GM20000 (cell line): ENCODE data around the gene ZNF318.
"Not testable (repeated sequence)": the region's sequence is repeated elsewhere in the genome, so short reads cannot be mapped to it uniquely, and the experiment has no call there.

Experiments used
- DNase-seq: peaks from one replicate; pipeline ENCODE4 v3.0.0; 2012; ENCODE audit warnings: low spot score
- TF ChIP-seq, protein P1 (sequence below): IDR thresholded peaks from 2 replicates; pipeline ENCODE4 v1.5.1; 2012; ENCODE audit warnings: mild to moderate bottlenecking, control low read depth; ENCODE audit errors: extremely low read depth, missing control alignments

Gene ZNF318

DNA sequence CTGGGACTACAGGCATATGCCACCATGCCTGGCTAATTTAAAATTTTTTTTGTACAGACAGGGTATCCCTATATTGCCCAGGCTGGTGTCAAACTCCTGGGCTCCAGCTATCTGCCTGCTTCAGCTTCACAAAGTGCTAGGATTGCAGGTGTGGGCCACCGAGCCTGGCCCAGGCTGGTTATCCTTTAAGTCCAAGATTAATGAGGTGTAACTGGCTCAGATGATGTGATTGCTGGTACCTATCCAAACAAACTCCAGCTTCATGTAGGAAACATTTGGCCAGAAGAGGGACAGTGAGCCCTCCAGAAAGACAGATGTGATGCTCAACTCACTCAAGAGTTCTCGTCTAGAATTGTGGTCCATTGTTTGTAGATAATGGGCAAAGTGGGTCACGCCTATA is 9.2 kb upstream of the ZNF318 start:
- no peak for DNase-seq
- TF ChIP-seq, protein P1, sequence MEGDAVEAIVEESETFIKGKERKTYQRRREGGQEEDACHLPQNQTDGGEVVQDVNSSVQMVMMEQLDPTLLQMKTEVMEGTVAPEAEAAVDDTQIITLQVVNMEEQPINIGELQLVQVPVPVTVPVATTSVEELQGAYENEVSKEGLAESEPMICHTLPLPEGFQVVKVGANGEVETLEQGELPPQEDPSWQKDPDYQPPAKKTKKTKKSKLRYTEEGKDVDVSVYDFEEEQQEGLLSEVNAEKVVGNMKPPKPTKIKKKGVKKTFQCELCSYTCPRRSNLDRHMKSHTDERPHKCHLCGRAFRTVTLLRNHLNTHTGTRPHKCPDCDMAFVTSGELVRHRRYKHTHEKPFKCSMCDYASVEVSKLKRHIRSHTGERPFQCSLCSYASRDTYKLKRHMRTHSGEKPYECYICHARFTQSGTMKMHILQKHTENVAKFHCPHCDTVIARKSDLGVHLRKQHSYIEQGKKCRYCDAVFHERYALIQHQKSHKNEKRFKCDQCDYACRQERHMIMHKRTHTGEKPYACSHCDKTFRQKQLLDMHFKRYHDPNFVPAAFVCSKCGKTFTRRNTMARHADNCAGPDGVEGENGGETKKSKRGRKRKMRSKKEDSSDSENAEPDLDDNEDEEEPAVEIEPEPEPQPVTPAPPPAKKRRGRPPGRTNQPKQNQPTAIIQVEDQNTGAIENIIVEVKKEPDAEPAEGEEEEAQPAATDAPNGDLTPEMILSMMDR = no peak

DNA sequence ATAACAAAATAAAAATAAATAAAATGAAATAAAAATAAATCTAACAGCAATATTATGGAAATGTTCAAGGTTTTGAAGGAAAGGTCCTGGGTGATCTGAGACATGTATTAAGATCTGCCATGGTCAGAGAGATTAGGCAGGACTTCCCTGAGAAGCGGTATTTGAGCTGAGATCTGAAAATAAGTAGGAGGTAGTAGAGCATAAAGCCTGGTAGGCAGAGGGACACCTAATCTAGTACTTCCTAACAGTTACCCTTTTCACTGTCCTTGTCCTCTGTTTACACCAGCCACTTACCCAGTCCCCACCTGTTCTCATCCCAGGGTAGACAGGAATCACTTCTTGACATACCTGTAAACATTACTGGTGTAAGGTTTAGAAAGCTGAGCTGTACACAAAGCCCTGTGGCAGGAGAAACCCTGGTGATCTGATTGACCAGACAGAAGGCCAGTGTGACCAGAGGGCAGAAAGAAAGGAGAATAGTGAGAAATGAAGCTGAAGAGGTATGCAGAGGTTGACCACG is 8.3 kb upstream of the ZNF318 start:
- TF ChIP-seq, protein P1 = no peak
- DNase-seq = no peak

DNA sequence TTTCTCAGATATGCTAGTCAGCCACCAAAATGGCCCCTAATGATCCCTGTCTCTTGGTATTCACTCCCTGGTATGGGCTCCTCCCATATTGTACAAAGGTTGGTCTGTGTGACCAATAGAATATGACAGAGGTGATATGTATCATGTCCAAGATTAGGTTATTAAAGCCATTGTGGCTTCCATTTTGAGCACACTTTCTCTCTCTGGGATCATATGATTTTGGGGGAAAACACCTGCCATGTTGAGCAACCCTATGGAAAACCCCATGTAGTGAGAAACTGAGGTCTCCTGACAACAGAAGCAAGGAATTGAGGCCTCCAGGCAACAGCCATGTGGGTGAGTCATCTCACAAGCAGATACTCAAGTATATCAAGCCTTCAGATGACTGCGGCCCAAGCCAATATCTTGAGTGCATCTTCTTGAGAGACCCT is 7.1 kb upstream of the ZNF318 start:
- TF ChIP-seq, protein P1 = no peak
- no peak for DNase-seq

DNA sequence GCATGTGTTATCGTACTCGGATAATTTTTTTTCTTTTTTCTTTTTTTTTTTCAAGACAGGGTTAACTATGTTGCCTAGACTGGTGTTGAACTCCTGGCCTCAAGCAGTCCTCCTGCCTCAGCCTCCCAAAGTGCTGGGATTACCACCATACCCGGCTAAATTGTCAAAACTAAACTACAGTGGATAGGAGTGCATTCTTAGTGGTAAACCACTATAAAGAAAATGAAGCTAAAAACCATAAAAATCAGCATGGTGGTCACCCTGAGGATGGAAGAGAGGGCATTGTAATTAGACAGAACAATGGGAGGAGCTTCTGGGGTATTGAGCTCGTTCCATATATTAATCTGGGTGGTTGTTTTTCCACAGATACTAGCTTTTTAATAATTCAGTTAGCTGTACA is 6.2 kb upstream of the ZNF318 start:
- TF ChIP-seq, protein P1 = no peak
- no peak for DNase-seq

DNA sequence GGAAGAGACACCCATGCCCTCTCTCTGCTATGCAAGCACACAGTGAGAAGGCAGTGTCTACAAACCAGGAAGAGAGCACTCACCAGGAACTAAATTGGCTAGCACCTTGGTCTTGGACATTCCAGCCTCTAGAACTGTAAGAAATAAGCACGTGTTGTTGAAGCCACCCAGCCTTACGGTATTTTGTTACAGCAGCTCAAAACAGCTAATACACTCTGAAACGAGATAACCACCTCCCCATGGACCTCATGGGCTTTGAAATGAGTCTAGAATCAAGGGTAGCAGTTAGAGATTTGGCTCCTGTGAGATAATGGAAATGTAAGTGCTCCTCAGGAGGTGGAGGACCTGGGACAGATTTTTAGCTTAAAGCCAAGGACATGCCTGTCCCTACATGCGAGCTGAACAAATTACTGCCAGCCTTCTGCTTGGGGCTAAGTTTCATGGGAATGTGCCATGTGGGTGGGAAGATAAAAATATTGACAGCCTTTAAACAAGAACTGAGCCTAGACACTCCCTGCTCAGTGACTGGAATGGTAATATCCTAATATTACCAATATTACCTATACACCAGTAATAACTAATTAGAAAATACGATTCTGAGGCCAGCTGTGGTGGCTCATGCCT is 3.9 kb upstream of the ZNF318 start:
- TF ChIP-seq, protein P1 = no peak
- no peak for DNase-seq

DNA sequence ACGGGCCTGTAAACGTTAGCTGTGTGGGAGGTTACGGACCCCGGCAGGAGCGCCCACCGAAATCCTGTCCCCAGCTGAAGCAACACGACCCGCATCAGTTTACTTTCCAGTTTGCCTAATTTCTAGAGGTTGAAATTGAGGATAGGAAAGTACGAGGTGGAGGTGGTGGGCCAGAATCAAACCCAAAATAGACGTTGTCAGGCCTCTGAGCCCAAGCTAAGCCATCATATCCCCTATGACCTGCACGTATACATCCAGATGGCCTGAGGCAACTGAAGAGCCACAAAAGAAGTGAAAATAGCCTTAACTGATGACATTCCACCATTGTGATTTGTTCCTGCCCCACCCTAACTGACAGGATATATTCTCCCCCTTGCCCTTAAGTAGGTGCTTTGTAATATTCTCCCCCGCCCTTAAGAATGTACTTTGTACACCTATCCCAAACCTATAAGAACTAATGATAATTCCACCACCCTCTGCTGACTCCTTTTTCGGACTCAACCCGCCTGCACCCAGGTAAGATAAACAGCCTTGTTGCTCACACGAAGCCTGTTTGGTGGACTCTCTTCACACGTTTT is 645 bp upstream of the ZNF318 start:
- DNase-seq = not testable (repeated sequence)

DNA sequence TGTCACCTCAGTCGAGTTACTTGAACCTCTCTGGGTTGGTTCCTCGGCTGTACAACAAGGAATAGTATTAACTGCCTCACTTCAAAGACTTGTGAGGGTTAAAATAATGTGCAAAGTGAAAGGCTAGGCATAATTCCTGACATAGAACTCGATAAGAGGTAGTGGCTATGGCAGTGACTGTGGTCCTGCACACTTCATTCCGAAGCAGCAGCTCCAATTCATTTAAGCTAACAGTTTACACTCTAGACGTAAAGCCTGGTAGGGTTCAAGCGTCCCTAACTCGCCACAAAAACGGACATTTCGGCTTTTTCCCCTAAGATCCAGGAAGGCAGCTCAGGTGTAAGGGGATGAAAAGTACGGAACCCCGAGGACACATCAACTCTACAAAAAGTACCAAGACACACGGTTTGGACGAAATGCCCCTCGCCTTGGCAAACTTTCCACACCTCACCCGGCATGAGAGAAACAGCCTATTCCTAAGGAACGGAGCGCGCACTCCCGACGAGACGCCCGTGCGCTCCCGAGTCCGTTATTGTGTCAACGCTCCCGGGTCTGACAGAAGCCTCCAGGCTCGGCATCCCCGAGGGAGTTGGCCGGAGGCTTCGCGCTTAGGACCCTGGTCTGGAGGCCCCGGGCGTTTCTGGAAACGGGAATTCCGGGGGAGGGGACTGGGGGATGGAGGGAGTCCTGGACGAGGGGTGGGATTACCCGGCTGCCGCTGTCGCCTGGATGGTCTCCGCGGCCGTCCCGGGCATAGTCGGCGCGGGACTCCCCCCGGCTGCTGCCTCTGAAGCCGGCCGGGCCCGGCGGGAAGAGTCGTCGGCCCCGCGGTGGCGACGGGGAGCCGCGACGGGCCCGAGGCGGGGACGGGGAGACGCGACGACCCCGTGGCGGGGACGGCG is 937 bp downstream of the ZNF318 start:
- TF ChIP-seq, protein P1 = no peak
- peak; percentile 25 for DNase-seq
